HepG2 (cell line): ENCODE measurements around the gene NEK5. TPM values are rescaled to one million over a fixed set of nuclear protein-coding genes. Genes with fewer than 3 reads are reported as not detected.

Experiments used
- ATF6 ChIP-seq: sonication (generic); formaldehyde crosslinking; conservative IDR thresholded peaks from 2 replicates; pipeline ENCODE4 v1.4.0; 2020; ENCODE audit warnings: missing genetic modification reagents
- FOXM1 ChIP-seq: sonication (generic); formaldehyde crosslinking; IDR thresholded peaks from 2 replicates; pipeline ENCODE4 v1.5.0; 2020; ENCODE audit warnings: missing genetic modification reagents
- HNRNPL ChIP-seq: fragments of 200-400 bp; formaldehyde crosslinking; IDR thresholded peaks from 2 replicates; pipeline ENCODE4 v1.6.1; 2017; ENCODE audit warnings: mild to moderate bottlenecking, low read depth, low read length
- ISX ChIP-seq: sonication (generic); formaldehyde crosslinking; conservative IDR thresholded peaks from 2 replicates; pipeline ENCODE4 v1.5.0; 2020; ENCODE audit warnings: missing genetic modification reagents
- KDM3A ChIP-seq: IDR thresholded peaks from 2 replicates; pipeline ENCODE4 v1.6.1; 2018; ENCODE audit warnings: low read depth, missing compliant biosample characterization
- KMT2A ChIP-seq: sonication (generic); formaldehyde crosslinking; IDR thresholded peaks from 2 replicates; pipeline ENCODE4 v1.4.0; 2020; ENCODE audit warnings: missing genetic modification reagents
- MLXIP ChIP-seq: sonication (generic); formaldehyde crosslinking; IDR thresholded peaks from 2 replicates; pipeline ENCODE4 v1.9.0; 2021; ENCODE audit warnings: missing genetic modification reagents, borderline replicate concordance
- NFKB2 ChIP-seq: sonication (generic); formaldehyde crosslinking; IDR thresholded peaks from 2 replicates; pipeline ENCODE4 v1.4.0; 2020; ENCODE audit warnings: missing genetic modification reagents, borderline replicate concordance
- NR0B2 ChIP-seq: sonication (generic); formaldehyde crosslinking; IDR thresholded peaks from 2 replicates; pipeline ENCODE4 v1.4.0; 2020; ENCODE audit warnings: mild to moderate bottlenecking, missing genetic modification reagents
- RBAK ChIP-seq: sonication (generic); formaldehyde crosslinking; IDR thresholded peaks from 2 replicates; pipeline ENCODE4 v1.5.1; 2020; ENCODE audit warnings: mild to moderate bottlenecking, missing genetic modification reagents
- TFDP1 ChIP-seq: IDR thresholded peaks from 2 replicates; pipeline ENCODE4 v1.6.1; 2016; ENCODE audit warnings: missing compliant biosample characterization, missing genetic modification reagents, borderline replicate concordance
- ZNF101 ChIP-seq: sonication (generic); formaldehyde crosslinking; IDR thresholded peaks from 2 replicates; pipeline ENCODE4 v1.4.0; 2020; ENCODE audit warnings: mild to moderate bottlenecking, low read depth, missing genetic modification reagents, borderline replicate concordance
- ZNF20 ChIP-seq: sonication (generic); formaldehyde crosslinking; IDR thresholded peaks from 2 replicates; pipeline ENCODE4 v1.4.0; 2020; ENCODE audit warnings: mild to moderate bottlenecking, moderate library complexity, missing genetic modification reagents
- ZNF350 ChIP-seq: sonication (generic); formaldehyde crosslinking; IDR thresholded peaks from 2 replicates; pipeline ENCODE4 v1.4.0; 2020; ENCODE audit warnings: mild to moderate bottlenecking, low read depth, missing genetic modification reagents, borderline replicate concordance
- ZNF367 ChIP-seq: sonication (generic); formaldehyde crosslinking; IDR thresholded peaks from 2 replicates; pipeline ENCODE4 v1.4.0; 2020; ENCODE audit warnings: missing genetic modification reagents, borderline replicate concordance
- polyA plus RNA-seq, 8 experiments: library from polyadenylated mRNA; depleted of rRNA in 3 of 8; stranded (reverse) in 7 of 8; unstranded in 1 of 8; fragments of >200 nt; fragmentation: Illumina TruSeq in 4 of 8; extraction: Trizol in 4 of 8; gene quantifications; 2 replicates each; pipeline versions ENCODE4 v1.2.1 to v1.2.3, GENCODE V29; 2011 to 2016; ENCODE audit warnings: low read depth in 4 of 8, missing spikeins in 1 of 8, mixed read lengths in 1 of 8; ENCODE audit not compliant: insufficient read depth in 1 of 8
- total RNA-seq, 5 experiments: library from RNA; depleted of rRNA; stranded (reverse); fragments of >200 nt; fragmentation: Illumina TruSeq; extraction: Trizol; gene quantifications; 2 replicates each; pipeline ENCODE4 v1.2.3, GENCODE V29; 2016; ENCODE audit warnings: low read depth in 1 of 5
- TF ChIP-seq, protein P1 (sequence below): IDR thresholded peaks from 2 replicates; pipeline ENCODE4 v1.6.1; 2018; ENCODE audit warnings: missing genetic modification reagents, mild to moderate bottlenecking, missing compliant biosample characterization

Gene NEK5
- total and polyA plus RNA-seq, 2 of the 13 experiments (the other 11 are each of a cell fraction or from before 2014, with no cell fraction given): 0.12 to 0.22 TPM

- TF ChIP-seq TFDP1 (CRISPR knock-in tag) (peak; percentile 59; the same call in 1 of the 2 replicates), FOXM1 (CRISPR knock-in tag) (no peak), NFKB2 (CRISPR knock-in tag) (peak; percentile 80; the same call in 1 of the 2 replicates), HNRNPL (peak; percentile 93), ZNF350 (CRISPR knock-in tag) (peak; percentile 84; the same call in 1 of the 2 replicates), KDM3A (CRISPR knock-in tag) (peak; percentile 99), MLXIP (CRISPR knock-in tag) (no peak; the same call in 1 of the 2 replicates), ZNF367 (CRISPR knock-in tag) (no peak), ISX (no peak), ZNF20 (CRISPR knock-in tag) (no peak), NR0B2 (CRISPR knock-in tag) (peak; percentile 36; the same call in 1 of the 2 replicates), ATF6 (CRISPR knock-in tag) (no peak), RBAK (CRISPR knock-in tag) (no peak), KMT2A (peak; percentile 91), ZNF101 (peak; percentile 61; the same call in 1 of the 2 replicates)
- TF ChIP-seq, protein P1, sequence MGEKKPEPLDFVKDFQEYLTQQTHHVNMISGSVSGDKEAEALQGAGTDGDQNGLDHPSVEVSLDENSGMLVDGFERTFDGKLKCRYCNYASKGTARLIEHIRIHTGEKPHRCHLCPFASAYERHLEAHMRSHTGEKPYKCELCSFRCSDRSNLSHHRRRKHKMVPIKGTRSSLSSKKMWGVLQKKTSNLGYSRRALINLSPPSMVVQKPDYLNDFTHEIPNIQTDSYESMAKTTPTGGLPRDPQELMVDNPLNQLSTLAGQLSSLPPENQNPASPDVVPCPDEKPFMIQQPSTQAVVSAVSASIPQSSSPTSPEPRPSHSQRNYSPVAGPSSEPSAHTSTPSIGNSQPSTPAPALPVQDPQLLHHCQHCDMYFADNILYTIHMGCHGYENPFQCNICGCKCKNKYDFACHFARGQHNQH: peak; percentile 98
Measured at GRCh38 chr13:52011632-52012511, 117.0 kb downstream of the NEK5 start, which contains the start of gene ALG11 (continued).
